ENCODE results near the gene PRPS1. TPM values are rescaled to one million over a fixed set of nuclear protein-coding genes. Genes with fewer than 3 reads are reported as not detected.
A peak's percentile ranks its signal among the peaks of the same experiment; 100 is the strongest.

The PRPS1 gene
- total RNA-seq = 14.0 TPM

- no peaks in the 10 kb centered on the region for H3K4me1 ChIP-seq
- peak within 1 kb of the TSS; percentile 47 to 74 for H3K4me3 ChIP-seq
- H3K9me3 ChIP-seq = peaks cover 0 to 1% of the 10 kb centered on the region in 2 donors
- intact Hi-C loops (cut with DNase I) = loop anchor here (1.0 to 5.0 kb wide), 4 partner anchors 27 to 626 kb away; partner anchors contain the start of genes ATG4A, MORC4, PSMD10 and TSC22D3
- H3K36me3 ChIP-seq = no peaks in the 10 kb centered on the region
- peak within 1 kb of the TSS; percentile 77 to 86 for H3K27ac ChIP-seq
- no peaks in the 10 kb centered on the region for H3K27me3 ChIP-seq
- DNase-seq (ENCODE audit: low spot score in 2 of 2) = peak; percentile 77 to 96
- TF ChIP-seq CTCF (IDR thresholded peaks at IDR 0.05) = no peak
These were observed at the start of gene PRPS1 for GRCh38 chrX:107627838-107628661. Gene PRPS1 (plus strand): TSS chrX:107628510. CDS start chrX:107628629, 119 bp downstream.

- no peak for DNase-seq (ENCODE audit: low spot score in 2 of 2)
- Histone ChIP-seq H3K9me3 (peaks cover 6 to 9% of the 10 kb centered on the region in 2 donors), H3K27ac (no peak overlapping the region), H3K4me1 (no peaks in the 10 kb centered on the region), H3K36me3 (no peaks in the 10 kb centered on the region), H3K27me3 (no peaks in the 10 kb centered on the region), H3K4me3 (no peak overlapping the region)
- no peak for TF ChIP-seq CTCF (IDR thresholded peaks at IDR 0.05)
- intact Hi-C loops (cut with DNase I) = no loop called here
These were observed 48.4 kb upstream of the PRPS1 start for GRCh38 chrX:107579956-107580355.

GRCh38 chrX:107581923-107582322 is 46.4 kb upstream of the PRPS1 start:
- no peaks in the 10 kb centered on the region for H3K4me1 ChIP-seq
- peaks cover 6 to 15% of the 10 kb centered on the region in 2 donors for H3K9me3 ChIP-seq
- no peaks in the 10 kb centered on the region for H3K27me3 ChIP-seq
- no peak for DNase-seq (ENCODE audit: low spot score in 2 of 2)
- intact Hi-C loops (cut with DNase I) = no loop called here
- H3K27ac ChIP-seq = no peak overlapping the region
- H3K4me3 ChIP-seq = no peak overlapping the region
- no peaks in the 10 kb centered on the region for H3K36me3 ChIP-seq
- TF ChIP-seq CTCF (IDR thresholded peaks at IDR 0.05) = no peak

GRCh38 chrX:107589243-107589642 is 39.1 kb upstream of the PRPS1 start:
- no peak for DNase-seq (ENCODE audit: low spot score in 2 of 2)
- TF ChIP-seq CTCF (IDR thresholded peaks at IDR 0.05) = no peak

GRCh38 chrX:107596651-107597050 is 31.7 kb upstream of the PRPS1 start:
- no peak for TF ChIP-seq CTCF (IDR thresholded peaks at IDR 0.05)
- no peaks in the 10 kb centered on the region for H3K36me3 ChIP-seq

More at GRCh38 chrX:107589243-107589642, 39.1 kb upstream of the PRPS1 start:
- intact Hi-C loops (cut with DNase I) = no loop called here
- Histone ChIP-seq H3K4me3 (no peak overlapping the region), H3K27me3 (no peaks in the 10 kb centered on the region), H3K9me3 (peaks cover 0 to 13% of the 10 kb centered on the region in 2 donors), H3K36me3 (no peaks in the 10 kb centered on the region), H3K27ac (no peak overlapping the region), H3K4me1 (no peaks in the 10 kb centered on the region)

More at GRCh38 chrX:107596651-107597050, 31.7 kb upstream of the PRPS1 start:
- Histone ChIP-seq H3K4me1 (no peaks in the 10 kb centered on the region), H3K9me3 (no peaks in the 10 kb centered on the region), H3K27ac (no peak overlapping the region), H3K27me3 (no peaks in the 10 kb centered on the region), H3K4me3 (no peak overlapping the region)
- DNase-seq (ENCODE audit: low spot score in 2 of 2) = no peak
- intact Hi-C loops (cut with DNase I) = no loop called here

All from ascending aorta (tissue), 2 donors.